T-cell (primary cell): ENCODE measurements around the gene CNPPD1. TPM values are rescaled to one million over a fixed set of nuclear protein-coding genes. Genes with fewer than 3 reads are reported as not detected.

Source experiments
- ATAC-seq, 4 experiments: fragments of 200-7000 bp in 3 of 4; fragments of 150-1000 bp in 1 of 4; cut with Tn5 transposase; replicated peaks in 1 of 4; 1 replicate in 3 of 4; 2 replicates in 1 of 4; pipeline ENCODE4 v1.10.0; 2021; ENCODE audit warnings: moderate library complexity in 3 of 4, mild to moderate bottlenecking in 2 of 4, moderate number of reproducible peaks in 1 of 4
- CTCF ChIA-PET, 2 donors: fragments of 300-600 bp; sonication (Branson Sonifier 250); formaldehyde crosslinking; loops; one replicate each; lab custom pipeline; 2022; ENCODE audit warnings: antibody characterized with exemption in 2 of 2; lab: Charles Lee
- POLR2A ChIA-PET, 2 donors: fragments of 300-600 bp; sonication (Branson Sonifier 250); formaldehyde crosslinking; loops; one replicate each; lab custom pipeline; 2022; ENCODE audit warnings: antibody characterized with exemption in 2 of 2; lab: Charles Lee
- DNase-seq, 35 experiments: peaks; one replicate each; pipeline versions ENCODE4 v3.0.0 to v3.0.0-alpha.2; 2013 to 2023
- H3K27ac ChIP-seq: one replicate; pipeline ENCODE4 v1.5.1; 2013; ENCODE audit warnings: low read length
- H3K27me3 ChIP-seq, 2 experiments: replicated peaks in 1 of 2; 1 replicate in 1 of 2; 2 replicates in 1 of 2; pipeline versions ENCODE4 v1.6.1 to v1.7.0; 2013; ENCODE audit warnings: low read length in 1 of 2, mixed read lengths in 1 of 2; ENCODE audit not compliant: control insufficient read depth in 2 of 2, insufficient read depth in 2 of 2; ENCODE audit errors: extremely low read depth in 1 of 2
- H3K36me3 ChIP-seq, 2 donors: 1 replicate in 1 of 2; 2 replicates in 1 of 2; pipeline versions ENCODE4 v1.6.1 to v1.7.0; 2013; ENCODE audit warnings: low read length in 1 of 2; ENCODE audit not compliant: control insufficient read depth in 2 of 2, insufficient read depth in 1 of 2; ENCODE audit errors: extremely low read depth in 1 of 2
- H3K4me1 ChIP-seq, 2 experiments: 1 replicate in 1 of 2; 2 replicates in 1 of 2; pipeline versions ENCODE4 v1.6.1 to v1.7.0; 2013; ENCODE audit warnings: low read length in 2 of 2, mixed read lengths in 1 of 2; ENCODE audit not compliant: insufficient read depth in 2 of 2, control insufficient read depth in 1 of 2; ENCODE audit errors: extremely low read depth in 1 of 2
- H3K4me3 ChIP-seq, 2 donors: 1 replicate in 1 of 2; 2 replicates in 1 of 2; pipeline versions ENCODE4 v1.5.1 to v1.7.0; 2013; ENCODE audit warnings: mild to moderate bottlenecking in 2 of 2, low read length in 1 of 2, moderate library complexity in 1 of 2; ENCODE audit not compliant: control insufficient read depth in 1 of 2; ENCODE audit errors: extremely low read depth in 1 of 2
- H3K9me3 ChIP-seq: 2 replicates; pipeline ENCODE4 v1.7.0; 2013
- H3K27ac Mint-ChIP-seq, 2 donors: one replicate each; pipeline ENCODE4 v1.8.0; 2020 to 2021; ENCODE audit warnings: mild to moderate bottlenecking in 2 of 2, mixed read lengths in 2 of 2
- H3K27me3 Mint-ChIP-seq, 2 donors: one replicate each; pipeline ENCODE4 v1.8.0; 2021 to 2022; ENCODE audit warnings: mixed read lengths in 2 of 2
- H3K36me3 Mint-ChIP-seq: one replicate; pipeline ENCODE4 v1.8.0; 2021; ENCODE audit warnings: mixed read lengths
- H3K4me1 Mint-ChIP-seq, 3 donors: one replicate each; pipeline ENCODE4 v1.8.0; 2020 to 2022; ENCODE audit warnings: mixed read lengths in 3 of 3, mild to moderate bottlenecking in 1 of 3
- H3K4me3 Mint-ChIP-seq, 3 donors: one replicate each; pipeline ENCODE4 v1.8.0; 2020 to 2022; ENCODE audit warnings: mild to moderate bottlenecking in 3 of 3, mixed read lengths in 3 of 3, moderate library complexity in 3 of 3
- H3K9me3 Mint-ChIP-seq, 3 donors: one replicate each; pipeline ENCODE4 v1.8.0; 2020 to 2022; ENCODE audit warnings: mixed read lengths in 3 of 3
- WGBS: methylation state at CpG from one replicate; pipeline ENCODE4 v1.1.5; 2013; ENCODE audit warnings: missing lambda C conversion rate; ENCODE audit not compliant: insufficient coverage; 5-methylcytosine and 5-hydroxymethylcytosine counted together
- total RNA-seq, 35 experiments: library from RNA in 6 of 35; stranded (reverse) in 6 of 35; fragments of 120-200 nt in 1 of 35; gene quantifications; one replicate each; pipeline versions ENCODE4 v1.2.1 to v1.2.4 and lab custom pipeline; 2013 to 2026

The CNPPD1 gene
- total RNA-seq, 5 donors from 2014 or later (not counting 1 experiment from before 2014, with no cell fraction given) = 49.2 to 89.5 (median 83.2) TPM

DNA sequence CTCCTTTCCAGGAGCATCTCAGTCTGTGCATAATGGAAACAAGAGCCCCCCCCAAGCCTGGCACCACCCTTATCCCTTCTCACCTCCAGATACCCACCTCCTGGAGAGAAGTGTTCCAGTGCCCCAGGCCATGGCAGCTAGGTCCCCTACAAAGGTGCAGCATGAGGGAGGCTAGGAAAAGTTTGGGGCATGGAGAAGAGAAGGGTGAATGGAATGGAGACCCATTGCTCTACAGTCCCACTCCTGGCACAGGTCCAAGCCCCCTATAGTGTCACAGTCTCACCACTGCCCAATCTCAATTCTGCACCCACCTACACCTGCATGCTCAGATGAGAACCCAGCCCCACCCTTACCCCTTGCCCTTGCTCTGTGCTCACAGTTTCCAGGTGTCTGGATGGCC, 7.8 kb downstream of the CNPPD1 start:
- H3K9me3 Mint-ChIP-seq = no peaks in the 10 kb centered on the region
- Histone ChIP-seq H3K27ac (no peak overlapping the region), H3K9me3 (no peaks in the 10 kb centered on the region), H3K4me3 (no peak overlapping the region), H3K36me3 (peaks cover 4 to 27% of the 10 kb centered on the region in 2 donors), H3K4me1 (peaks cover 0 to 14% of the 10 kb centered on the region in 2 experiments), H3K27me3 (no peaks in the 10 kb centered on the region)
- no peak for ATAC-seq
- peaks cover 3 to 22% (median 13%) of the 10 kb centered on the region in 3 donors for H3K4me1 Mint-ChIP-seq
- POLR2A ChIA-PET = no interaction called here
- H3K36me3 Mint-ChIP-seq = peaks cover 21% of the 10 kb centered on the region
- no peaks in the 10 kb centered on the region for H3K27me3 Mint-ChIP-seq
- no peak overlapping the region for H3K4me3 Mint-ChIP-seq
- no peak overlapping the region for H3K27ac Mint-ChIP-seq
- CTCF ChIA-PET = interaction anchor here in 1 of 2 donors (1.3 kb wide), 1 partner anchor 43 kb away, joined by 4 read pairs; no protein-coding TSS in a partner anchor
- DNase-seq = no peak

DNA sequence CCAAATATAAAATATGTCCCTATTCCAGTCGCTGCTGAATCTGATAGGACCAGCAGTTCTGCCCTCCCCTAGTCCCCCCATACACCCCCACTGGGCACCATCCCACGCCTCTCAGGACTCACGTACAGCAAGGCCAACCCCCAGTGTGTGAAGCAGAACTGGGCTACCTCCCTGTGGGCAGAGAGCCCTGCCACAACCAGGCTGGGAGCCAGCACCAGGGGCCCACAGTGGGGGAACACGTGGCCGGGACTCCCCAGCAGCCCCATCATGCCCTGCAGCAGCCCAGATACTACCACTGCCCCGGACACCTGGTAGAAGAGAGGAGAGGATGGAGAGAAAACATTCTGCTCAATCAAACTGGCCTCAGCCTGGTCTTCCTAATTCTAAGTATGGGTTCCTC, 8.2 kb downstream of the CNPPD1 start:
- Mint-ChIP-seq H3K27me3 (no peaks in the 10 kb centered on the region), H3K4me1 (peaks cover 0 to 19% (median 9%) of the 10 kb centered on the region in 3 donors), H3K4me3 (no peak overlapping the region), H3K27ac (no peak overlapping the region), H3K9me3 (no peaks in the 10 kb centered on the region), H3K36me3 (peaks cover 20% of the 10 kb centered on the region)
- 94% methylated on average over 2 of the region's 6 CpGs for WGBS
- ATAC-seq = no peak
- peaks cover 4 to 23% of the 10 kb centered on the region in 2 donors for H3K36me3 ChIP-seq
- H3K27ac ChIP-seq = no peak overlapping the region
- H3K4me1 ChIP-seq = peaks cover 0 to 10% of the 10 kb centered on the region in 2 experiments
- no peaks in the 10 kb centered on the region for H3K9me3 ChIP-seq
- no peak for DNase-seq
- no peaks in the 10 kb centered on the region for H3K27me3 ChIP-seq
- H3K4me3 ChIP-seq = no peak overlapping the region
- POLR2A ChIA-PET = no interaction called here
- CTCF ChIA-PET = no interaction called here

GRCh38 chr2:219167997-219168396, 8.7 kb downstream of the CNPPD1 start:
- Mint-ChIP-seq H3K27ac (no peak overlapping the region), H3K36me3 (peaks cover 16% of the 10 kb centered on the region), H3K4me1 (peaks cover 0 to 15% (median 5%) of the 10 kb centered on the region in 3 donors), H3K4me3 (no peak overlapping the region), H3K9me3 (no peaks in the 10 kb centered on the region), H3K27me3 (no peaks in the 10 kb centered on the region)
- DNase-seq = no peak
- Histone ChIP-seq H3K9me3 (no peaks in the 10 kb centered on the region), H3K4me1 (peaks cover 0 to 7% of the 10 kb centered on the region in 2 experiments), H3K27me3 (no peaks in the 10 kb centered on the region), H3K36me3 (peaks cover 4 to 18% of the 10 kb centered on the region in 2 donors), H3K4me3 (no peak overlapping the region), H3K27ac (no peak overlapping the region)
- WGBS = 100% methylated on average over 1 of the region's 5 CpGs
- ATAC-seq = no peak
- POLR2A ChIA-PET = no interaction called here
- CTCF ChIA-PET = no interaction called here

DNA sequence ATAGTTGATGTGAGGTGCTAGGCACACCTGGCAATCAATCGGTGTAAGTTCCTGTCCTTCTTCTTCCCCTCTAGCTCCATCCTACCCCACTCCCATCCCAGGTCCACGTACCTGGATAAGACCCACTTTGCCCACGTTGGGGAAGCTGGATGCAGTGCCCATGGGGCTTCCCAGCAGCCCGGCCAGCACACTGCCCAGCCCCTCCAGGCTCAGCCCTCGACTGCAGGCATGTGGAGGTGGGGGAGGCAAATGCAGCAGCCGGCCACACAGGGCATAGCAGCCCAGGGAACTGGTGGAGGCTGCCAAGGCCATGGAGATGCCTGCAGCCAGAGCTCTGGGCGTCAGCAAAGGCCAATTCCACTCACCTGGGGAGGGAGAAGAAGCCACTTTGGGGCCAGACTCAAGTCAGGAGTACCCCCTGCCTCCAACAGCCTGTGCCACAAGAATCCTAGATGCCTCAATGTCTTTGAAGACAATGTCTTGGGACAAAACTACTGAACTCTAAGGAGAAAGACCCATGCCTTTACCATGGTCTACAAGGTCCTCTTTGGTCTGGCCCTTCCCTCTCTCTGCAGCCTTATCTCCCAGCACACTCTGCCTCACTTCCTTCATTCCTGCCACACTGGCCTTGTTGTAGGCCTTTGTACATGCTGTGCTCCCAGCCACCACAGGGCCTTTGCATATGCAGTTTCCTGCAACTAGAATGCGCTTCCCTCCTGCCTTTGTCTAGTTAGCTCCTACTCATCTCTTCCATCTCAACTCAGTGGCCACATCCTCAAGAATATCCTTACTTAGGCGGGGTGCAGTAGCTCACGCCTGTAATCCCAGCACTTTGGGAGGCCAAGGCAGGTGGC, 11.4 kb downstream of the CNPPD1 start:
- no peak overlapping the region for H3K27ac Mint-ChIP-seq
- POLR2A ChIA-PET = no interaction called here
- CTCF ChIA-PET = interaction anchor here in 1 of 2 donors (1.2 kb wide), 1 partner anchor 10 kb away, joined by 4 read pairs; no protein-coding TSS in a partner anchor

DNA sequence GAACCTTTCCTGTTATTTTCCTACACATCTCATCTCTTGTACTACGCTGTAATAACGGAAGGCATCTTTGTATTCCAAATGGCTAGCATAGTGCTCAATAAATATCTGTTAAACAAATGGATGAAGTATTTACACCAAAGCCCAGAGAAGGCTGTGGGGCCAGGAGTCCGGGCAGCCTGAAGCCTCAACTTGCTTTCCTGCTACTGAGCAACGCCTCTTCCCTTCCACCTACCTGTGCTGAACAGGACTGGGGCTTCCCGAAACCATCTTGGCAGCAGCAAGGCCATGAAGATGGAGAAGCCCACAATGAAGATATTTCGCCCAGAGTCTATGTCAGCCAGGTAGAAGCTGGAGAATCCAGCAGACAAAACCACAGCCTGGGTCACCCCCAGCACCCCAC, 13.6 kb downstream of the CNPPD1 start:
- Mint-ChIP-seq H3K27ac (no peak overlapping the region), H3K36me3 (peaks cover under 1% of the 10 kb centered on the region), H3K27me3 (no peaks in the 10 kb centered on the region), H3K9me3 (no peaks in the 10 kb centered on the region), H3K4me3 (no peak overlapping the region), H3K4me1 (peaks cover 15 to 25% (median 20%) of the 10 kb centered on the region in 3 donors)
- CTCF ChIA-PET = interaction anchor here (0.5 to 1.7 kb wide), 6 partner anchors 9 to 944 kb away, joined by 3 to 4 read pairs (median 3); no protein-coding TSS in a partner anchor
- no peaks in the 10 kb centered on the region for H3K27me3 ChIP-seq
- no peak overlapping the region for H3K4me3 ChIP-seq
- H3K27ac ChIP-seq = no peak overlapping the region
- H3K4me1 ChIP-seq = peaks cover 4 to 14% of the 10 kb centered on the region in 2 experiments
- no peaks in the 10 kb centered on the region for H3K36me3 ChIP-seq
- POLR2A ChIA-PET = interaction anchor here in 1 of 2 donors (0.6 kb wide), 1 partner anchor 40 kb away, joined by 5 read pairs; no protein-coding TSS in a partner anchor
- H3K9me3 ChIP-seq = no peaks in the 10 kb centered on the region
- WGBS = 83% methylated on average over 3 of the region's 6 CpGs
- ATAC-seq (no peak), DNase-seq (no peak)

More for the DNA sequence above, 11.4 kb downstream of the CNPPD1 start:
- no peak overlapping the region for H3K4me3 ChIP-seq
- ATAC-seq = no peak
- Mint-ChIP-seq H3K4me3 (no peak overlapping the region), H3K4me1 (peaks cover 8 to 12% (median 9%) of the 10 kb centered on the region in 3 donors), H3K9me3 (no peaks in the 10 kb centered on the region), H3K36me3 (no peaks in the 10 kb centered on the region), H3K27me3 (no peaks in the 10 kb centered on the region)
- H3K4me1 ChIP-seq = peaks cover 0 to 8% of the 10 kb centered on the region in 2 experiments
- no peaks in the 10 kb centered on the region for H3K36me3 ChIP-seq
- WGBS = 89% methylated on average over 5 of the region's 10 CpGs
- no peaks in the 10 kb centered on the region for H3K9me3 ChIP-seq
- H3K27ac ChIP-seq = no peak overlapping the region
- no peaks in the 10 kb centered on the region for H3K27me3 ChIP-seq
- DNase-seq = no peak

- whole genome bisulfite sequencing = 87% methylated on average over 4 of the region's 4 CpGs
- POLR2A ChIA-PET = no interaction called here
Measured at GRCh38 chr2:219161097-219161496, 15.6 kb downstream of the CNPPD1 start.

More at GRCh38 chr2:219161097-219161496, 15.6 kb downstream of the CNPPD1 start:
- H3K4me1 ChIP-seq = peaks cover 4 to 14% of the 10 kb centered on the region in 2 experiments
- CTCF ChIA-PET = no interaction called here
- ATAC-seq (no peak), DNase-seq (no peak)
- H3K27me3 Mint-ChIP-seq = no peaks in the 10 kb centered on the region
- H3K36me3 Mint-ChIP-seq = peaks cover 19% of the 10 kb centered on the region
- H3K9me3 Mint-ChIP-seq = no peaks in the 10 kb centered on the region
- H3K27ac ChIP-seq = peak overlapping the region; percentile 68
- no peaks in the 10 kb centered on the region for H3K27me3 ChIP-seq
- peak overlapping the region; percentile 86 to 94 (median 88) for H3K4me3 Mint-ChIP-seq
- peaks cover 16 to 31% (median 22%) of the 10 kb centered on the region in 3 donors for H3K4me1 Mint-ChIP-seq
- H3K9me3 ChIP-seq = no peaks in the 10 kb centered on the region
- peak overlapping the region; percentile 95 to 97 for H3K27ac Mint-ChIP-seq
- peaks cover 0 to 19% of the 10 kb centered on the region in 2 donors for H3K36me3 ChIP-seq
- peak overlapping the region; percentile 65 to 85 for H3K4me3 ChIP-seq
